ENCODE data around the gene C14orf180. TPM values are rescaled to one million over a fixed set of nuclear protein-coding genes. Genes with fewer than 3 reads are reported as not detected.
A peak's percentile ranks its signal among the peaks of the same experiment; 100 is the strongest.

The C14orf180 gene
- total and polyA plus RNA-seq, 5 donors: 56.5 to 153 (median 107) TPM

GRCh38 chr14:104589338-104590195, 10.0 kb downstream of the C14orf180 start:
- ATAC-seq (no peak), DNase-seq (peak; percentile 9 to 44 (median 24))
- WGBS: 84% methylated on average over 26 of the region's 26 CpGs
- H3K4me3 ChIP-seq (ENCODE audit: low read length): no peak overlapping the region
- no peaks in the 10 kb centered on the region for H3K9me3 ChIP-seq (ENCODE audit: control insufficient read depth, low read length)
- intact Hi-C loops (cut with DNase I): no loop called here
- H3K27ac ChIP-seq (ENCODE audit: low read length): no peak overlapping the region
- peaks cover 3% of the 10 kb centered on the region for H3K4me1 ChIP-seq (ENCODE audit: control insufficient read depth, insufficient read depth, low read length)
- H3K27me3 ChIP-seq (ENCODE audit: control insufficient read depth, insufficient read depth): no peaks in the 10 kb centered on the region

GRCh38 chr14:104590240-104590965, 10.8 kb downstream of the C14orf180 start:
- WGBS: 75% methylated on average over 23 of the region's 23 CpGs
- no peaks in the 10 kb centered on the region for H3K27me3 ChIP-seq (ENCODE audit: control insufficient read depth, insufficient read depth)
- no peaks in the 10 kb centered on the region for H3K9me3 ChIP-seq (ENCODE audit: control insufficient read depth, low read length)
- DNase-seq: peak; percentile 7 to 50 (median 41)
- no peak for ATAC-seq
- H3K4me1 ChIP-seq (ENCODE audit: control insufficient read depth, insufficient read depth, low read length): no peaks in the 10 kb centered on the region
- H3K4me3 ChIP-seq (ENCODE audit: low read length): no peak overlapping the region
- no peak overlapping the region for H3K27ac ChIP-seq (ENCODE audit: low read length)
- intact Hi-C loops (cut with DNase I): no loop called here

GRCh38 chr14:104591031-104591430, 11.5 kb downstream of the C14orf180 start:
- DNase-seq (peak; percentile 10 to 37 (median 32)), ATAC-seq (no peak)
- intact Hi-C loops (cut with DNase I): no loop called here

GRCh38 chr14:104591506-104592291, 12.1 kb downstream of the C14orf180 start:
- intact Hi-C loops (cut with DNase I): no loop called here
- H3K9me3 ChIP-seq (ENCODE audit: control insufficient read depth, low read length): no peaks in the 10 kb centered on the region
- no peak overlapping the region for H3K4me3 ChIP-seq (ENCODE audit: low read length)
- H3K27me3 ChIP-seq (ENCODE audit: control insufficient read depth, insufficient read depth): no peaks in the 10 kb centered on the region
- WGBS: 82% methylated on average over 26 of the region's 26 CpGs
- no peak overlapping the region for H3K27ac ChIP-seq (ENCODE audit: low read length)
- DNase-seq (peak in 2 of 3 donors; percentile 54 to 55), ATAC-seq (no peak)
- H3K4me1 ChIP-seq (ENCODE audit: control insufficient read depth, insufficient read depth, low read length): no peaks in the 10 kb centered on the region

More at GRCh38 chr14:104591031-104591430, 11.5 kb downstream of the C14orf180 start:
- no peak overlapping the region for H3K27ac ChIP-seq (ENCODE audit: low read length)
- H3K27me3 ChIP-seq (ENCODE audit: control insufficient read depth, insufficient read depth): no peaks in the 10 kb centered on the region
- no peaks in the 10 kb centered on the region for H3K4me1 ChIP-seq (ENCODE audit: control insufficient read depth, insufficient read depth, low read length)
- no peaks in the 10 kb centered on the region for H3K9me3 ChIP-seq (ENCODE audit: control insufficient read depth, low read length)
- H3K4me3 ChIP-seq (ENCODE audit: low read length): no peak overlapping the region
- WGBS: 64% methylated on average over 7 of the region's 7 CpGs

GRCh38 chr14:104592292-104592672, 12.7 kb downstream of the C14orf180 start:
- intact Hi-C loops (cut with DNase I): no loop called here
- H3K27me3 ChIP-seq (ENCODE audit: control insufficient read depth, insufficient read depth): no peaks in the 10 kb centered on the region
- 73% methylated on average over 3 of the region's 3 CpGs for WGBS
- no peak overlapping the region for H3K27ac ChIP-seq (ENCODE audit: low read length)
- no peak overlapping the region for H3K4me3 ChIP-seq (ENCODE audit: low read length)
- no peaks in the 10 kb centered on the region for H3K9me3 ChIP-seq (ENCODE audit: control insufficient read depth, low read length)
- DNase-seq (no peak), ATAC-seq (no peak)
- H3K4me1 ChIP-seq (ENCODE audit: control insufficient read depth, insufficient read depth, low read length): no peaks in the 10 kb centered on the region

GRCh38 chr14:104592785-104593184, 13.2 kb downstream of the C14orf180 start:
- H3K4me3 ChIP-seq (ENCODE audit: low read length): no peak overlapping the region
- H3K4me1 ChIP-seq (ENCODE audit: control insufficient read depth, insufficient read depth, low read length): no peaks in the 10 kb centered on the region
- no peaks in the 10 kb centered on the region for H3K9me3 ChIP-seq (ENCODE audit: control insufficient read depth, low read length)
- no peaks in the 10 kb centered on the region for H3K27me3 ChIP-seq (ENCODE audit: control insufficient read depth, insufficient read depth)
- ATAC-seq: no peak
- peak in 1 of 3 donors; percentile 41 for DNase-seq
- intact Hi-C loops (cut with DNase I): no loop called here
- no peak overlapping the region for H3K27ac ChIP-seq (ENCODE audit: low read length)
- WGBS: 62% methylated on average over 8 of the region's 8 CpGs

GRCh38 chr14:104593241-104593701, 13.7 kb downstream of the C14orf180 start:
- Histone ChIP-seq H3K4me3 (ENCODE audit: low read length) (no peak overlapping the region), H3K9me3 (ENCODE audit: control insufficient read depth, low read length) (no peaks in the 10 kb centered on the region), H3K27ac (ENCODE audit: low read length) (no peak overlapping the region), H3K27me3 (ENCODE audit: control insufficient read depth, insufficient read depth) (no peaks in the 10 kb centered on the region), H3K4me1 (ENCODE audit: control insufficient read depth, insufficient read depth, low read length) (no peaks in the 10 kb centered on the region)
- WGBS: 67% methylated on average over 18 of the region's 18 CpGs
- intact Hi-C loops (cut with DNase I): no loop called here
- peak in 2 of 3 donors; percentile 24 to 57 for DNase-seq
- peak; percentile 3 to 6 for ATAC-seq

GRCh38 chr14:104593710-104594136, 14.2 kb downstream of the C14orf180 start:
- intact Hi-C loops (cut with DNase I): no loop called here
- WGBS: 75% methylated on average over 12 of the region's 12 CpGs
- Histone ChIP-seq H3K4me3 (ENCODE audit: low read length) (no peak overlapping the region), H3K27ac (ENCODE audit: low read length) (no peak overlapping the region), H3K4me1 (ENCODE audit: control insufficient read depth, insufficient read depth, low read length) (no peaks in the 10 kb centered on the region), H3K9me3 (ENCODE audit: control insufficient read depth, low read length) (no peaks in the 10 kb centered on the region), H3K27me3 (ENCODE audit: control insufficient read depth, insufficient read depth) (no peaks in the 10 kb centered on the region)
- ATAC-seq (no peak), DNase-seq (peak in 2 of 3 donors; percentile 35 to 41)

- Histone ChIP-seq H3K9me3 (ENCODE audit: control insufficient read depth, low read length) (no peaks in the 10 kb centered on the region), H3K4me1 (ENCODE audit: control insufficient read depth, insufficient read depth, low read length) (no peaks in the 10 kb centered on the region), H3K27ac (ENCODE audit: low read length) (no peak overlapping the region), H3K4me3 (ENCODE audit: low read length) (no peak overlapping the region), H3K27me3 (ENCODE audit: control insufficient read depth, insufficient read depth) (no peaks in the 10 kb centered on the region)
- intact Hi-C loops (cut with DNase I): no loop called here
- DNase-seq: peak in 2 of 3 donors; percentile 48 to 50
- ATAC-seq: no peak
- 83% methylated on average over 15 of the region's 15 CpGs for WGBS
Observed at GRCh38 chr14:104594310-104595046, 14.9 kb downstream of the C14orf180 start.

- Histone ChIP-seq H3K27me3 (ENCODE audit: control insufficient read depth, insufficient read depth) (no peaks in the 10 kb centered on the region), H3K4me1 (ENCODE audit: control insufficient read depth, insufficient read depth, low read length) (no peaks in the 10 kb centered on the region), H3K27ac (ENCODE audit: low read length) (no peak overlapping the region), H3K4me3 (ENCODE audit: low read length) (no peak overlapping the region), H3K9me3 (ENCODE audit: control insufficient read depth, low read length) (no peaks in the 10 kb centered on the region)
- ATAC-seq (no peak), DNase-seq (peak in 1 of 3 donors; percentile 30)
- 84% methylated on average over 14 of the region's 14 CpGs for WGBS
- intact Hi-C loops (cut with DNase I): no loop called here
Observed at GRCh38 chr14:104595116-104595675, 15.6 kb downstream of the C14orf180 start.
